Amniotic stem cell (primary cell): Measurements from ENCODE around the gene TRPM8.
A peak's percentile ranks its signal among the peaks of the same experiment; 100 is the strongest.

Experiments
- DNase-seq: peaks from one replicate; lab custom pipeline; 2025; lab: John Stamatoyannopoulos, UW

TRPM8 gene

DNA sequence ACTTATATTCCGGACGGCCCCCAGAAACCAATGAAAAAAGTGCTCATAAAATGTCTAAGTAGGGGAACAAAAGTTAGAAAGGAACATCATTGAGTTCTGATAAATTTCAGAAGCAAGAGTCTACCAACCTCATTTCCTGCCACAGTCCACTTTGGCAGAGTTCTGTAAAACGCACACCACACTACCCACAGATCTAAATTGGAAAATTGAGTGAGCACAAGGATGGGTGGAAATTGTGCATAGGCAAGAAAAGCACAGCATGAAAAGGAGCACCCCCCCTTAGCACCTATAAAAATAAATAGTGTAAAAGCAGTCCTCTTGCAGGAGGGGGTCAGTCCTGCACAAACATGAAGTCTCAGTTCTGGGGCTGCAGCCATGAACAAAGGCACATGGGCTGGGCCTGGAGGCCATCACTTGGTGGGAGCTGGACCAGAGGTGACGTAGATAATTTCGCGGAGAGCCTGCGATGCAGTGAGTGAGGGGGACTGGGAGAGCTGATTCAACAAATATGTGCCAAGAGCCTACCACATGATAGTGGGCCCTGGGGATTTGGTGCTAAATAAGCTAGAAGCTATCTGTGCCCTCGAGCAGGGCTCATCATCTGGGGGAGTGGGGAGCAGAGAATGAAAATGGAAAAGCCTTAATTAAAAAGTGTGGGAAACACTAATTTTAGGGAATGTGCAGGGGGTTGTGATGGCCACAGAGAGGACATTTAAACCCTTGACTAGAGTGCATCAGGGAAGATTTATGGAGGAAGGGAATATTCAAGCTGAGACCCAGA lies 84.4 kb downstream of the TRPM8 start:
- no peak for DNase-seq

GRCh38 chr2:234002281-234002680 lies 85.1 kb downstream of the TRPM8 start:
- no peak for DNase-seq

DNA sequence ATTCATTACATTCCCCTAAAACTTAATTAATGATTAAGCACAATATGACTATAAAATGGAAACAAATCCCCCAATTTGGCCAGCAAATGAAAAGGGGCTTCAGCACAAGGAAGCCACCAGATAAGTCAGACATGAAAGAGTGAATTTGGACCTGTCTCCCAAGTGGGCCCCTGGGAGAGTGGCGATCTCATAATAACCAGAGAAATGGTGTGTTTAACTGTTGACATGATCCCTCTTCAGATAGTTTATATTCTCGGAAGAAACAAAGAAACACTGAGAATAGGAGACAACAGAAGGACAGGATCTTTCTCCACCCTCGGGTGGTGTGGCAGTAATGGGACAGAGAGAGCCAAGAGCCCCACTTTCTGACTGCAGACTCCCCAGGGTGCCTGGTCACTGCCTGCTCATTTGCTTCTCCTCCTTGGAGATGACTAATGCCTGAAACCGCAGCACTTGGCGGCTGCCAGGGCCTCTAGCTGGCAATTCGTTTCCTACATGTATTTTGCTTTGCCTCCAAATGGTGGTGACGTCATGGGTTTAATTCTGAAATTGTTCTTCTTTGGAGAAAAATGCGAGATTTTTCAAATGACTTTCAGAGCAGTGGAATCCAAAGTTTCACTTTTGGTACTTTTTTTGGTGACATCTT lies 86.9 kb downstream of the TRPM8 start:
- peak; percentile 89 for DNase-seq

DNA sequence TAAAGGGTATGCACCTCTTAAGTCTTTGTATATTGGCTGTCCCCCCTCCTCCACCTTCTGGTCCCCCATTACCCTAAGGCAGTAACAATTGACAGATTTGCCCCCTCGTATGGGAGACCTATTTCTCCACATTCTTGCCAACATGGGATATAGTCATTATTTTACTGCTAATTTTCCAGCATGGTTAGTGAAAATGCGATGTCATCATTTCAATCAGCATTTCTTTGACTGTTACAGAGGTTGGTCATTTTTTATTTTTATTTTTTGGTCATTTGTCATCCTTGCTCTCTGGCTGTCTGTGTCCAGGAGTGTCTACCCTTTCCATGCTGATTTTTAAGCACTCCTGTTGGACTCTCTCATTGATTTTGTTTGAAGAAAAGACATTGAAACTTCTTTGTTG lies 88.0 kb downstream of the TRPM8 start:
- no peak for DNase-seq

DNA sequence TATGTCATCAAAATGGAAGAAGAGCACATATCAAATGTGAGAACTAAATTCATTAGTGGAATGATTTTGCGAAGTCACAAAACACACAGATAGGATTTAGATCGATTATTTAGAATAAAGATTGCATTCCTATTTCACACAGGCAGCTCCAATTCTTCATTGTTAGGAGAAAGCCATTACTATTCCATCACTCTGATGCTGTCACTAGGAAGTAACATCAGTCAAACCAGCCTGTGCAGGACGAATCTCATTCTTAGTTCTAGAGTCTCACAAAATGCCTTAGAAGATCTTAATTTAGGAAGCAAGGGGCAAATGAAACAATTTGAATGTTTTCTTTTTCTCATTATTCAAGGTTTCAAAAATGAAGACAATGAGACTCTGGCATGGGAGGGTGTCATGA lies 89.3 kb downstream of the TRPM8 start:
- no peak for DNase-seq

GRCh38 chr2:234014427-234014826 lies 97.3 kb downstream of the TRPM8 start:
- no peak for DNase-seq

GRCh38 chr2:234015861-234016260 lies 98.7 kb downstream of the TRPM8 start:
- DNase-seq = no peak

GRCh38 chr2:234019896-234020295 lies 102.7 kb downstream of the TRPM8 start:
- no peak for DNase-seq

- no peak for DNase-seq
These were observed 103.2 kb downstream of the TRPM8 start for GRCh38 chr2:234020332-234020731.

GRCh38 chr2:234022424-234022823 lies 105.3 kb downstream of the TRPM8 start:
- DNase-seq = no peak

DNA sequence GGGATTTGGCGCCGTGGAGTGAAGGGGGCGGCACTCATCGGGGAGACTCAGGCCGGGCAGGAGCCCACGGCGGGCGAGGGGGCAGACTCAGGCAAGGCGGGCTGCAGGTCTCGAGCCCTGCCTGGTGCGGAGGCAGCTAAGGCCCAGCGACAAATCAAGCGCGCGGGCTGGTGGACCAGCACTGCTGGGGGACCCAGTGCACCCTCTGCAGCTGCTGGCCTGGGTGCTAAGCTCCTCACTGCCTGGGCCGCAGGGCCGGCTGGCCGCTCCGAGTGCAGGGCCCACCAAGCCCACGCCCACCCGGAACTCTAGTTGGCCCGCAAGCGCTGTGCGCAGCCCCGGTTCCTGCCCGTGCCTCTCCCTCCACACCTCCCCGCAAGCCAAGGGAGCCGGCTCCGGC lies 107.1 kb downstream of the TRPM8 start:
- no peak for DNase-seq

DNA sequence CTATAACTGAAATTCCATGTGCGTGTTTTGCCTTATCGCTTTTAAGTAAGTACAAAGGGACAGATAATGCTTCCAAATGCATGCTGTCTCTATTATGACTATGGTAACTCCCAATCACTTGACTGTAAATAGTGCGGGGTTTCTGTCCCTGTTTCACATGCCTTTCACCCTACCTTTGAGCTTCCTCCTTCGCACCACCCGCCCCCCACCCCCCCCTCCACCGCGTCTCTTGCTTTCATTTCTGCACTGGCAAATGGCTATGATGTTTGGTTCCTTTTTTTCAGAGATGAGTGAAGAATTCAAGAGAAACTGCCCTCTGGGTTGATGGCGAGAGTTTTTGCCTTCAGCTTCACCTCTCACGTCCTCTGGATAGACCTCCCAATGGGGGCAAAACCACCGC lies 108.3 kb downstream of the TRPM8 start:
- DNase-seq = no peak

- no peak for DNase-seq
These were observed 108.8 kb downstream of the TRPM8 start for GRCh38 chr2:234025891-234026401.

GRCh38 chr2:234026693-234027254 lies 109.6 kb downstream of the TRPM8 start:
- DNase-seq = no peak

DNA sequence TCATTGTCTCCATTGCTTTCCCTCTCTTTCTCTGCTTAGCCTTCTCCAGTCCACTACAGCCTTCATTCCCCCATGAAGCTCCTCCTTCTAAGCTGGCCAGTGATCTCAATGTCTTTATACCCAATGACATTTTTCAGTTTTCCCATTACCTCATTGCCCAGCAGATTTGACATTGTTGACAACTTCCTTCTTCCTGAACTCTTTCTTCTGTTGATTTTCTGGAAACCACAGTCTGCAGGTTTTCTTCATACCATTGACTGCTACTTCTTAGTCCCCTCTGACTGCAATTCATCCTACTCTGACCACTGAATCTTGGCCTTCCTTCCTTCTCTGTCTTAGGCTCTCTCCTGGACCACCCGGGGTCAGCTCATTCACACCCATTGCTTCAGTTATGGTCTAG lies 110.5 kb downstream of the TRPM8 start:
- DNase-seq = no peak

DNA sequence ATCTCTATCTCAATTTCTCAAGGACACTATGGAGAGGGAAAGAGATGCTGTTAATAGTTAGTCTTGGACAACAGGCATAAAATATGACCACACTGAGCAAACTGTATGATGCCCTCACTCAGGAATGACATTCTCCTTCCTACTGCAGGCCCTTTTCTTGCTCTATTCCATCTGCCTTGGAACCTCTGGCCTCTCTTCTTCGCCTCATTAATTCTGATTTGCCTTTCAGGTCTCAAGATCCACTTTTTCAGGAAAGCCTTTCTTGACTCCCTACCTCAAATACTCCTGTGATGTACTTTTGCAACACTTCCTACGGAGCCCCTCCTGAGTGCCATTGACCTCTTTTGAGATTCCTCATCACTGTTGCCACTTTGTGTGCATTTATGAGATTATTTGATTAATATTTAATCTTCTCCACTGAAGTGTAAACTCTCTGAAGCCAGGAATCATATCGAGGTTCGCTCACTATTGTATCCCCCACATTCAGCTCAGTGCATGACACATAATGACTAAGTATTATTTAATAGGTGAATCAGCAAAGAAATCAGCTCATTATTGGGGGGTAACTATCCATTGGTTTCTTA lies 112.1 kb downstream of the TRPM8 start:
- DNase-seq = no peak

DNA sequence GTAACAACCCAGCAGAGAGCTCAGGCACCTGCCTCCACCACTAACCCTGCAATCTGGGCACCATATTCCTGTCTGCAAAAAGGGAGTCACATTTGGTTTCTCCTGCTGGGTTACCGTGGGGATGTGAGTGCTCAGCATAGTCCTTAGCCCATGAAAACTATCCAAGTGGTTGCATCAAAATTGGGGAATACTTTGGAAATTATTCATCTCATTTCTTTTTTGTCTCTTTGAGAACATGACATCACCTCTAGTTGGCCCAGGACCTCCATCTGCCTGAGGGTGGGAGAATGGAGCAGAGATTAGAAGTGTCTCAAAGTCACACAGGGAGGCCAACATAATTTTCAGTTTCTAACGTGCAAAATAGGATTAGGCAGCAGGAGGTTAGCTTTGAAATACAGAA lies 114.0 kb downstream of the TRPM8 start:
- no peak for DNase-seq

GRCh38 chr2:234032279-234032856 lies 115.2 kb downstream of the TRPM8 start:
- no peak for DNase-seq

DNA sequence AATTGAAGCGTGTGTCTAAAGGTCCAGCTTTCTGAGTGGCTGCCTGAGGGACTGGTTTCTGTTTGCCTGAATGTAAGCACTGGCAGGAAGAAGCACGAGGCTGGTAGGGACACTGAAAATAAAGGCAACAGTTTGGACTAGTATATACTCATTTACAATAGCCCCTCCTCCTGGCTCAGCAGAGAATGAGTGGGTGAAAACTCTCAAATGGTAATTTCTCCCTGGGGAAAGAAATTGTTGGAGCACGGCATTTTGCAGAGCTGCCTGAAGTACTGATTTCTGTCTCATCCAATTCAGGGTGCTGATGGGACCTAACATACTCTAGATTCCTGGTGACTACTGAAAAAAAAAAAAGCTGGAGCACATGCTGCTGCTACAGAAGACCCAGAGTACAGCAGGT lies 116.0 kb downstream of the TRPM8 start:
- no peak for DNase-seq

DNA sequence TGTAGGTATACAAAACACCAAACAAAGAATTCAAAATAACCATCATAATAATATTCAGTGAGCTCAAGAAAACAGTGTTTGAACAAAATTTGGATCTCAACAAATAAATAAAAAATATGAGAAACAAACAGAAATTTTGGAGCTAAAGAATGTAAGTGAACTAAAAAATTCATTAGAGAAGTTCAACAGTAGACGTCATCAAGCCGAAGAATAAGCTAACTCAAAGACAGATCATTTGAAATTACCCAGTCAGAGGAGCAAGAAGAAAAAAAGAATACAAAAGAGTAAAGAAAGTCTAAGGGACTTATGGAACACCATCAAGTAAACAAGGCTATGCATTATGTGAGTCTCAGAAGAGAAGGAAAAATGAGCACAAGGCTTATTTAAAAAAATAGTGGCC lies 116.7 kb downstream of the TRPM8 start:
- DNase-seq = no peak

DNA sequence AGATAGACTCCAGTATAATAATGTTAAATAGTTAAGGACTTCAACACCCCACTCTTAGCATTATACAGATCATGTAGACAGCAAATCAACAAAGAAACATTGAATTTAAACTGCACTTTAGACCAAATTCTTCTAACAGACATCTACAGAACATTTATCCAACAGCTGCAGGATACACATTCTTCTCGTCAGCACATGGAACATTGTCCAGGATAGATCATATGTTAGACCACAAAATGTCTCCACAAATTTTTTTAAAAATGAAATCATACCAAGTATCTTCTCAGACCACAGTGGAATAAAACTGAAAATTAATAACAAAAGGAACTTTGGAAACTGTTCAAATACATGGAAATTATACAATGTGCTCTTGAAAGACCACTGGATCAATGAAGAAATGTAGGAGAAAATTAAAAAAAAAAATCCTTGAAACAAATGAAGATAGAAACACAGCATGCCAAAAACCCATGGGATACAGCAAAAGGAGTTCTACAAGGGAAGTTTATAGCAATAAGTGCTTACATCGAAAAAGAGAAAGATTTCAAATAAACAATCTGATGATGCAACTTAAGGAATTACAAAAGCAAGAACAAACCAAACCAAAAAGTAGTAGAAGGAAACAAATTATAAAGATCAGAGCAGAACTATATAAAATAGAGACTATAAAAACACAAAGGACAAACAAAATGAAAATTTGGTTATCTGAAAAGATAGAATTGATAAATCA lies 121.1 kb downstream of the TRPM8 start:
- no peak for DNase-seq

GRCh38 chr2:234044157-234044556 lies 127.0 kb downstream of the TRPM8 start:
- peak; percentile 25 for DNase-seq
